Suppressor macrophage treated with lipopolysaccharide for 4 hours (primary cell): Measurements from ENCODE around the gene TBL1XR1.

ENCODE experiments used
- DNase-seq: peaks from one replicate; pipeline ENCODE4 v3.0.0-alpha.2; 2020

TBL1XR1 gene

GRCh38 chr3:177137774-177138705, 59.2 kb downstream of the TBL1XR1 start:
- no peak for DNase-seq

- no peak for DNase-seq
These were observed 60.5 kb downstream of the TBL1XR1 start for GRCh38 chr3:177136741-177137140.

- DNase-seq: no peak
These were observed 61.3 kb downstream of the TBL1XR1 start for GRCh38 chr3:177135841-177136492.

GRCh38 chr3:177134816-177135210, 62.5 kb downstream of the TBL1XR1 start:
- DNase-seq: no peak

GRCh38 chr3:177133860-177134815, 63.1 kb downstream of the TBL1XR1 start:
- DNase-seq: peak; percentile 33

- no peak for DNase-seq
These were observed 65.2 kb downstream of the TBL1XR1 start for GRCh38 chr3:177131927-177132636.

GRCh38 chr3:177127008-177127407, 70.3 kb downstream of the TBL1XR1 start:
- no peak for DNase-seq

GRCh38 chr3:177126015-177126773, 71.1 kb downstream of the TBL1XR1 start:
- DNase-seq: no peak

- DNase-seq: no peak
These were observed 72.4 kb downstream of the TBL1XR1 start for GRCh38 chr3:177124882-177125281.

- DNase-seq: no peak
These were observed 73.5 kb downstream of the TBL1XR1 start for GRCh38 chr3:177123822-177124221.

GRCh38 chr3:177122183-177122856, 75.0 kb downstream of the TBL1XR1 start:
- no peak for DNase-seq

- no peak for DNase-seq
These were observed 77.5 kb downstream of the TBL1XR1 start for GRCh38 chr3:177119829-177120228.

GRCh38 chr3:177114253-177114652, 83.0 kb downstream of the TBL1XR1 start:
- no peak for DNase-seq

GRCh38 chr3:177111541-177111949, 85.7 kb downstream of the TBL1XR1 start:
- DNase-seq: no peak

- DNase-seq: no peak
These were observed 86.4 kb downstream of the TBL1XR1 start for GRCh38 chr3:177110895-177111294.

GRCh38 chr3:177110386-177110785, 86.9 kb downstream of the TBL1XR1 start:
- DNase-seq: no peak

GRCh38 chr3:177109688-177110330, 87.5 kb downstream of the TBL1XR1 start:
- no peak for DNase-seq

GRCh38 chr3:177108648-177109047, 88.6 kb downstream of the TBL1XR1 start:
- no peak for DNase-seq

- DNase-seq: no peak
These were observed 89.6 kb downstream of the TBL1XR1 start for GRCh38 chr3:177107461-177108239.

GRCh38 chr3:177106594-177106993, 90.7 kb downstream of the TBL1XR1 start:
- no peak for DNase-seq
